ENCODE results near the gene ABCB7.
"Not testable (repeated sequence)": the region's sequence is repeated elsewhere in the genome, so short reads cannot be mapped to it uniquely, and the experiment has no call there.

The ABCB7 gene

DNA sequence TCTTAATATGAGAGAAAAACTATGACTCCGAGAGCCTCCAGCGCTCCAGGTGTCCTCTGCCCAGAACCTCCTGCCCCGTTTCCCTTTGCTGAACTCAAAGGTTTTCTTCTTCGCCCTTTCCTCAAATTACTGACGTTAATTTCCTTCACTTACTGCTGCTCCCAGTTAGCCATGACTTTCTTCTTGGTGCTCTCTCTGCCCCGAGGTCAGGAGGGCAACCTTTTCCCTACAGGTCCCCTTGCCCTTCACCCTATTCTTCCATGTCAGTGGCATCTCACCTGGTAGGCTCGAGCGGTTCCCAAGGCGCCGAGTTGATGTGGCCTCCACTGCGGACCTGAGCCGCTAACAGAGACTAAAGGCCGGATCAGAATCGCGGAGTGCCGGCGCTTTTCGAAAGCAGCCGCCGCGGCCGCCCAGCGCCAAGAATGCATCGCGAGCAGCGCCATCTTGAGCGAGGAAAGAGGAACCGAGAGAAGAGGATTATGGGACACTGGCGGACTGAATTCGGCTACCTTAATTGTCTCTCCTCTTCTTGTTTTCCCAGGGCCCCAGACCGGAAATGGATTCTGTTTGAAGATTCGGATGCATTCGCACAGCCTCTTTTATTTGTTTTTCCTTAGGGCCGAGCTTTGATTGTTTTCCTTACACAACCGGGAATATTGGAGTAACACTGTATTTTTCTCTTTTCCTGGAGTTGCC, at the start of gene ABCB7:
Gene ABCB7, minus strand, starts transcription at position 457 of the 699 bp plus-strand sequence. Its CDS starts 11 bp downstream, at position 446.
- DNase-seq = peak; percentile 71

DNA sequence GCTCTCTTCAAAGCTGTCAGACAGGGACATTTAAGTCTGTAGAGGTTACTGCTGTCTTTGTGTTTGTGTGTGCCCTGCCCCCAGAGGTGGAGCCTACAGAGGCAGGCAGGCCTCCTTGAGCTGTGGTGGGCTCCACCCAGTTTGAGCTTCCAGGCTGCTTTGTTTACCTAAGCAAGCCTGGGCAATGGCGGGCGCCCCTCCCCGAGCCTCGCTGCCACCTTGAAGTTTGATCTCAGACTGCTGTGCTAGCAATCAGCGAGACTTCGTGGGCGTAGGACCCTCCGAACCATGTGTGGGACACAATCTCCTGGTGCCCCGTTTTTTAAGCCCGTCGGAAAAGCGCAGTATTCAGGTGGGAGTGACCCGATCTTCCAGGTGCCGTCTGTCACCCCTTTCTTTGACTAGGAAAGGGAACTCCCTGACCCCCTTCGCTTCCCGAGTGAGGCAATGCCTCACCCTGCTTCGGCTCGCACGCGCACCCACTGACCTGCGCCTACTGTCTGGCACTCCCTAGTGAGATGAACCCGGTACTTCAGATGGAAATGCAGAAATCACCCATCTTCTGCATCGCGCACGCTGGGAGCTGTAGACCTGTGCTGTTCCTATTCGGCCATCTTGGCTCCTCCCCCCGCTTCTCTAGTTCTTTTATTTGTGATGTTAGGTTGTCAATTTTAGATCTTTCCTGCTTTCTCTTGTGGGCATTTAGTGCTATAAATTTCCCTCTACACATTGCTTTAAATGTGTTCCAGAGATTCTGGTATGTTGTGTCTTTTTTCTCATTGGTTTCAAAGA, 32.5 kb upstream of the ABCB7 start:
- not testable (repeated sequence) for DNase-seq

DNA sequence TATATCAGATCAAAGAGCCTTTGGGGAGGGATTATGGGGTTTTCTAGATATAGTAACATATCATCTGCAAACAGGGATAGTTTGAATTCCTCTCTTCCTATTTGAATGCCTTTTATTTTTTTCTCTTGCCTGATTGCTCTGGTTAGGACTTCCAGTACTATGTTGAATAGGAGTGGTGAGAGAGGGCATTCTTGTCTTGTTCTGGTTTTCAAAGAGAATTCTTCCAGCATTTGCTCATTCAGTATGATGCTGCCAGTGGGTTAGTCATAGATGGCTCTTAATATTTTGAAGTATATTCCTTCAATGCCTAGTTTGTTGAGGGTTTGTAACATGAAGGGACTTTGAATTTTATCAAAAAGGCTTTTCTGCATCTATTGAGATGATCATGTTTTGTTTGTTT, 25.6 kb upstream of the ABCB7 start:
- DNase-seq = peak; percentile 31

DNA sequence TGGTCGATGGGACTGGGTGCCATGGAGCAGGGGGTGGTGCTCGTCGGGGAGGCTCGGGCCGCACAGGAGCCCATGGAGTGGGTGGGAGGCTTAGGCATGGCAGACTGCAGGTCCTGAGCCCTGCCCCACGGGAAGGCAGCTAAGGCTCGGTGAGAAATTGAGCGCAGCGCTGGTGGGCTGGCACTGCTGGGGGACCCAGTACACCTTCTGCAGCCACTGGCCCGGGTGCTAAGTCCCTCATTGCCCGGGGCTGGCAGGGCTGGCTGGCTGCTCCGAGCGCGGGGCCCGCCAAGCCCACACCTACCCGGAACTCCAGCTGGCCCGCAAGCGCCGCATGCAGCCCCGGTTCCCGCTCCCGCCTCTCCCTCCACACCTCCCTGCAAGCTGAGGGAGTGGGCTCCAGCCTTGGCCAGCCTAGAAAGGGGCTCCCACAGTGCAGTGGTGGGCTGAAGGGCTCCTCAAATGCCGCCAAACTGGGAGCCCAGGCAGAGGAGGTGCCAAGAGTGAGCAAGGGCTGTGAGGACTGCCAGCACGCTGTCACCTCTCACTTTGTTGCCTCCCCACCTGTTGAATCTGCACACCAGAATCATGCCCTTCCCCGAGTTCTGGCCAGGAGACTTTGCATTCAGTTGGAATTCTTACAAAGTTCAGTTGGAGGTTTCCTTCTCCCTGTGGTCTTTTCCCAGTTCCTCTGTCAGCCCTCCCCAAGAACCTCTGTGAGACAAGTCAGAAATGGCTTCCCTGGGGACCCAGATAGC, 23.6 kb upstream of the ABCB7 start:
- not testable (repeated sequence) for DNase-seq

DNA sequence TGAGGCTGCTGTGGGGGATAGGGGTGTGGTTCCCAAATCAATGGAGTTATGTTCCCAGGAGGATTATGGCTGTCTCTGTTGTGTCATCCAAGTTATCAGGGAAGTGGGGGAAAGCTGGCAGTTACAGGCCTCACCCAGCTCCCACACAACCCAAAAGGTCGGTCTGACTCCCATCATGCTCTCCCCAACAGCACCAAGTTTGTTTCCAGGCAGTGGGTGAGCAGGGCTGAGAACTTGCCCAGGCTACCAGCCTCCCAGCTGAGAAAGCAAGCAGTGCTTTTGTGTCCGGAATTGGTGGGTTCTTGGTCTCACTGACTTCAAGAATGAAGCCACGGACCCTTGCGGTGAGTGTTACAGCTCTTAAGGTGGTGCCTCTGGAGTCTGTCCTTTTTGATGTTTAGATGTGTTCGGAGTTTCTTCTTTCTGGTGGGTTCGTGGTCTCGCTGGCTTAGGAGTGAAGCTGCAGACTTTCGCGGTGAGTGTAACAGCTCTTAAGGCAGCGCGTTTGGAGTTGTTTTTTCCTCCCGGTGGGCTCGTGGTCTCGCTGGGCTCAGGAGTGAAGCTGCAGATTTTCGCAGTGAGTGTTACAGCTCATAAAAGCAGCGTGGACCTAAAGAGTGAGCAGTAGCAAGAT, 16.3 kb upstream of the ABCB7 start:
- DNase-seq = not testable (repeated sequence)

DNA sequence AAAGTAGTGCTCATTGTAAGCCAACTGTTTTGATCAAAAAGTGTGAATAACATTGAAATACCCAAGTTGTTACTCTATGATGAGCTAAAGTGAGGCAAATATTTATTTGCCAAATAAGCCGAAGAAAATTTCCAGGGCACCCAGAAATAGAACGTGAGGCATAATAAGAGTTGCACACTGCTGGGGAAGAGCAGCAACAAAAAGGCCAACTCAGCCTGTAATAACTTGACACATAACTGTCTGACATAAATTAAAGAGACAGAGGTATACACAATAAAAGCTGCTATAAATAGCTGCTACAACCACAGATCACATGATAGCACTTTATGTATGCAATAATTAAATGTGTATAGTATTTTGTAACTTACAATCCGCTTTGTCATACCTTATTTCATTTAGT, 2.0 kb upstream of the ABCB7 start:
- DNase-seq = no peak

DNA sequence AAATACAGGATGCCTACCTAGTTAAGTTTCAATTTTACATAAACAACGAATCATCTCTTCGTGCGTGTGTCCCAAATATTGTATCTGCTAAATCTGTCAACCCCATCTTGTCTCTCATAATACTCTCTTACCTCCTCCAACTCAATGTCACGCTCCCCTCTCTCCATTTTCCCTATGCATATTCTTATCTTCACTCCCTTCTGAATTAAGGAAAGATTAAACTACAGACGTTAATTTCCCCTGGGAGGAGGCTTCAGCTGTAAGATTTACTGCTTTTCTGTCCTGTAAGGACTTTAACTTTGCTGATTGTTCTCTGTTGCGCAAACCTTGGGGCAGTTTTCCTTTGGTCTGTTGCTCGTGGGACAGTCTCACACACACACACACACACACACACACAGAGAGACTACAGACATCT, 455 bp upstream of the ABCB7 start:
- peak; percentile 4 for DNase-seq

DNA sequence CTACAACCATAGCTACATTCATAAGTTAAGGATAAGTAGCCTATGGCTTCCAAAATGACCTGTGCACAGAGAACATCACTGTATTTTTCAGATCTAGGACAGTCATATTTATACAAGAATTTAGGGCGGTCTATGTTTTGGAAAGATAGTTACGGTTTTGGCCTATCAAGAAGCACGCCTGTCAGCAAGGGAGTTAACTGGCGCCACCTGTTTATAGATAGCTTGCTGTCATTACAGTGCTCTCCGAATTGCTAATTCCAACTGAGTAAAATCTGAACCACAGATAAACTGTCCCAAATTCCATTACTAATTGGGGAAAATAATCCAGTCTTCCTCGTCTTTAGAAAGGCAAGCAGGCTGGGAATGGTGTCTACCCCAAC, 646 bp downstream of the ABCB7 start:
- DNase-seq = peak; percentile 6

DNA sequence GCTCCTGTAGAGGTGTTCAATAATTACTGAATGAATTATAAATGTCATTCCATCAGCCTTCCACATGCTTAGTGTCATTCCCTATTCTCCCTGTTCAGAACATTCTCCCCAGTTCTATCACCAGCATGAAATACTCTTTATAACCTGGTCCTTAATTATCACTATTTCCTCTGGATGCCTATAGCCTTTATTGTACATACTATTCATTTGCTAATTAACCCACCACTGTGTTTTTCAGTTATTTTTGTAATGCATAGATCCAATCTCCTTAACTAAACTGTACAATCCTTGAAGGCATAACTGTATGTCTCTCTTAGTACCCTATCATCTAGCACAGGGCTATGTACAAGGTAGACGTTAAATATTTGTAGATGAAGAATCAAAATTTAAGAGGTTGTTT, 1.2 kb downstream of the ABCB7 start:
- DNase-seq = no peak

DNA sequence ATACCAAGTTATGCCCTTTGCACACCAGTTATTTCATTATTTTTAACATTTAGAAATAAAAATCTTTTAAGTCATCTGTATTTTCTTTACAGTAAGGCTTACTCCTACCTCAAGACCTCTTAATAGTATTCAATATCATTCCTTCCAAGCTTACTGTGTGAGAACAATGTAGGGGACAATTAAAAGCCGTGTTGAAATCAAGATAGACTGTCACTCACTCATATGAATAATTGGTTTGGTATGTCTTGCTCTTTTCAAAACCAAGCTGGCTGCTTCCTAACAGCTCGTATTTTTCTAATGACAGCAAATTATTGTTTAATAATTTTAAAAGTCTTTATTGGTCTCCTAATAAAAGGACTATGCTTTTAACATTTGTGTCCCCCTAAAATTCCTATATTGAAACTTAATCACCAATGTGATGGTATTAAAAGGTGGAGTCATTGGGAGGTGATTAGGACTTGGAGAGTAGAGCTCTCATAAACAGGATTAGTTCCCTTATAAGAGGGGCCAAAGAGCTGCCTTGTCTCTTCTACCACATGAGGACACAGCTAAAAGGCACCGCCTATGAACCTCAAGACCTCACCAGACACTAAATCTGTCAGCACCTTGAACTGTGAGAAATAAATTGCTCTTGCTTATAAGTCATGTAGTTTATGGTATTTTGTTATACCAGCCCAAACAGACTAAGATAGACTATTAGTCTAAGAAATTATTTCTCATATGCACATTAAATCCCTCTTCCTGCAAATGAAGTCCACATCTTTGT, 4.1 kb downstream of the ABCB7 start:
- peak; percentile 1 for DNase-seq

DNA sequence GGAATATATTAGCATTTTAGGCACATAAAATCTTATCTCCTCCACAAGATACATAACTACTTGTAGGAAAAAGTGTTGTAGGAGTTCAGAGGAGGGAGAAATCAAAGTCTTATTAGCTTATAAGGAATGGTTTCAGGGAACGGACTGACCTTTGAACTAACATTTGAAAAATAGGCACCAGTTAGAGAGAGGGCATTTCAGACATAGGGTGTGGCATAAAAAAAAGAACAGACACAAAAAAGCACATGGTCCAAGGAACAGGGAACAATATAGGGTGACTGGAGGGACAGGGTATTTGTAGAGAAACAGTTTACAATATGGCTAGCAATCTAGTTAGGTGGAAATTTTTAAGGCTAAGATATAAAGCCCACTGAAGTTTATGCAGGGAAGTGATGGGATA, 6.4 kb downstream of the ABCB7 start:
- no peak for DNase-seq

DNA sequence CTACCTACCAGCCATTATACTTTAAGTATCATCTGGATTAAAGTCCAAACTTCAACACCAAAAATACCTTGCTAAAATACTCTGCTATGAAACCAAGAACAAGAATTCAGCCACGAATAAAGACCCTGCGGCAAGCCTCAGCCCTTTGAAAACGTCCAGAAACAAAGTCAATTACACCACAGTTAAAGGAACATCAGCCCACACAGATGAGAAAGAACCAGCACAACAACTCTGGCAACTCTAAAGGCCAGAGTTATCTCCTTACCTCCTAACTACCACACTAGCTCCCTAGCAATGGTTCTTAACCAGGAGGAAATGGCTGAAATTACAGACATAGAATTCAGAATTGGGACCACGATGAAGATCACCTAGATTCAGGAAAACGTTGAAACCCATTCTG, 23.4 kb downstream of the ABCB7 start:
- DNase-seq = no peak

DNA sequence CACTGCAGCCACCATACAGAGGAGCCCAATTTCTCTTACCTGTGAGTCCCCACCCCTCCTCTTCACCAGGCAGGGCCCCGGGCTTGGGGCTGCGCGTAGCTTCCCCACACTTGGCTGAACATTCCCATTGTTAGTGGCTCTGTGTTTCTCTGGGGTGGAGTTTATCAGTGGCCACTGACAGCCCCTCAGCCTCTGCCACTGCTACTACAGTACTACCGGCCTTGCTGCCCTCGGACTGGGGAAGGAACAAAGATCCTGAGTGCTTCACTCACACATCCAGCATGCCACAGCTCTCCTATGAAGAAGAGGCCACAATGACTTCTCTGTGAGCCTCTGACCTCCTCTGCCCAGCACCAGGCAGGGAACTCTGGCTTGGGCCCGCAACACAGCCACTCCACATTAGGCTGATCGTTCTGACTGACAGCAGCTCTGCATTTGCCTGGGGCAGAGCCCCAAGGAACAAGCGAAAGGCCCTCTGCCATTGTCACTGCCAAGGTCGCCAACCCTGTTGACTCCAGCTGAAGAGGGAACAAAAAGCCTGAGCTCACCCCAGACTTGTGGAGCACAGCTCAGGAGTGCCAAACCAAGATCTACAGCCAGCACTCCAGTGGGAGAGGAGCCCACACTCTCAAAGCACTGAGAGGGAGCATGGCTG, 24.0 kb downstream of the ABCB7 start:
- no peak for DNase-seq

DNA sequence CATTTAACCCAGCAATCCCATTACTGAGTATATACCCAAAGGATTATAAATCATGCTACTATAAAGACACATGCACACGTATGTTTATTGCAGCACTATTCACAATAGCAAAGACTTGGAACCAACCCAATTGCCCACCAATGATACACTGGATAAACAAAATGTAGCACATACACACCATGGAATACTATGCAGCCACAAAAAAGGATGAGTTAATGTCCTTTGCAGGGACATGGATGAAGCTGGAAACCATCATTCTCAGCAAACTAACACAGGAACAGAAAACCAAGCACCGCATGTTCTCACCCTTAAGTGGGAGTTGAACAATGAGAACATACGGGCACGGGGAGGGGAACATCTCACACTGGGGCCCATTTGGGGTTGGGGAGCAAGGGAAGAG, 27.0 kb downstream of the ABCB7 start:
- not testable (repeated sequence) for DNase-seq

DNA sequence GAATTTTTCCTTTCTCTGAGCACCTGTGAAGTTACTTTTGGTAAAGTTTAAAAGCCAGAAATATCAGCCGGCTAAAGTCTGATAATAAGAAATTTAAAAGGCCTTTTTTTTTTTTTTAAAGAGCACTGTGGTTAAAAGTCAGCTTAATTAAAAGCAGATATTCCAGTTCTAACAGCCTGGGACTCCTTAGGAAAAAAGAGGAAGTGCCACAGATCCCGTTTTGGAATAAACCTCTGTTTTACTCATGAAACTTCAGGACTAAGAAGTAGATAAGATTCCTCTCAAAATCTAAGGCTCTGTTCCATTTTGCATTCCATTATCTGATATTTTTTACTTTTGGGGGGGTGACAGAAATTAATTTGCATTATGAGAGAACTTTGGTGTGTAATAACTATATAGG, 37.8 kb downstream of the ABCB7 start:
- DNase-seq = no peak

DNA sequence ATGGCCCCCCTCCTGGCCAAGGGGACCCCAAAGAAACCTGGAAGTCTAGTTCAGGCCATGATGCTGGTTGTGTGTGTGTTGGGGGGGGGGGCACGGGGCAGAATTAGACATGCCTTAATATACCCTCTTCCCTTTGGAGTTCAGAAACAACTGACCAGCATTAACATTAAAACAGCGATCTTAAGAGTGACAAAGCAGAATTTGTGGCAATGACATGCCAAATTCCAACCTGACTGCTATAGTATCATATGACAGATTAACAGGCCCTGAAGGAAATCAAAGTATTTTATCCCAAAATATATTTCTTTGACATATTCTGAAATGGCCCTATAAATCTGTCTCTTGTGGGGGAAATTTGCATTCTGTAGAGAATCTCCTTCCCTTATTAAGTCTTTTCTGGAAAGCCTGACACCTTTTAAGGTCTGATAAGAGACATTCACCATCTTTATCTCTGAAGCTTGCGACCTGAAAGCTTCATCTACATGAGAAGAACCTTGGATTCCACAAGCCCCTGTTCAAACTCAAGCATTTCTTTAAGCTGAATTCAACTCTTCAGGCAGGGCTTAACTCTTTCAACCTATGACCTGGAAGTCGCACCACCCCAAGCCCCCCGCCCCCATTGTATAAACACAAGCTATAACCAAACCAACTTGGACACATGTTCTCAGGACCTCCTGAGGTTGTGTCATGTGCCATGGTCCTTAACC, 40.2 kb downstream of the ABCB7 start:
- DNase-seq = no peak

DNA sequence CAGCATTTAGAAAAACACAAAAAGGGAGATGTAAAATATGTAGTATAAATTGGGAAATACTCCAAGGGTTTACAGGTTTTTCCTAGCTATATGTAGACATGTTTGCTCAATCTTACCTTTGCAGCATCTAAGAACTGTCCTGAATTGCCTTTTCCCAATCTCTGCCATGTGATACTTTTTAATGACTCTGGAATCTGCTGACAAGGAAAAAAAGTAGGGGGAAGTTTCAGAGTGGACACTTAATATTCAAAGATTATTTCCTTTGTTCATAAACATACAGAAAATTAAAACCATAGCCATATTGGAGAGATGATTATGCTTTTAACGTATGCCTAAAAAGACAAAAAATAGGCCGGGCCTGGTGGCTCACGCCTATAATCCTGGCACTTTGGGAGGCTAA, 41.4 kb downstream of the ABCB7 start:
- DNase-seq = no peak

DNA sequence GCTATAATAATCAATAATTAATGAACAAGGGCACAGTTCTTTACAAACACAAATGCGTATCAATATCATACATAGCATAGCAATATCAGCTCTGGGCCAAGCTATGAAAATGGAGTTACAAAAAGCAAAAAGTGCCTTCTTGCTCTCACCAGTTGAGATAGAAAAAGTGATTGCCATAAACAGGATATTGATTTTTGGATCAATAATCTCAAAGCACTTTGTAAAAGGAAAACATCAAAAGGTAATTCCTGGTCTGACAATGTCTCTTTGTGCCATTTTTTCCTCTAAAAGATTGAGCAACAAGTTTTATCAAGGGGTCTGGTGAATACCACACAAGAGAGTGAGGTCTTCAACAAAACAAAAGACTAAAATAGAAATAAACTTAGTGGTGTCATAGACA, 42.4 kb downstream of the ABCB7 start:
- no peak for DNase-seq

DNA sequence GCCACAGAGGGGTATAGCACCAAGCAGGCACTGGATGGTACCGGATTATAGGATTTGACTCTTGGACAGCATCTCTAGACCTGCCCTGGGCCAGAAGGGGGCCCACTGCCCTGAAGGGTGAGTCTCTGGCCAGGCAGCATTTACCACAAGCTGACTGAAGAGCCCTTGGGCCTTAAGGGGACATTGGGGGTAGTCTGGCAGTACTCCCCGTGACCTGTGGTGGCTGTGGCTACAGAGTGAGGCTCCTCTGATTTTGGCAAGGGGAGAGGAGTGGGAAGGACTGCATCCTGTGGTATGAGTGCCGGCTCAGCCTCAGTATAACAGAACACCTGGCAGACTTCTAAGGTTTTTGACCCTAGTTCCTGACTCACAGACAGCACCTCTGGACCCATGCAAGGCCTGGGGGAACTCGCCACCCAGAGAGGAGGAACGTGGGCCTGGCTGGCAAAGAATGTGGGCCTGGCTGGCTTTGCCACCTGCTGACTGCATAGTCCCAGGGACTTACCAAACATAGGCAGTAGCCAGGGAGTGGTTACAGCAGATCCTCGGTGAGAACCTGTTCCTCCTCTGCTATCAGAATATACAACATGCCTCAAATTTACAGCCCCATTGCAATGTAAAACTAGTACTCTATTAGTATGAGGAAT, 48.1 kb downstream of the ABCB7 start:
- no peak for DNase-seq

DNA sequence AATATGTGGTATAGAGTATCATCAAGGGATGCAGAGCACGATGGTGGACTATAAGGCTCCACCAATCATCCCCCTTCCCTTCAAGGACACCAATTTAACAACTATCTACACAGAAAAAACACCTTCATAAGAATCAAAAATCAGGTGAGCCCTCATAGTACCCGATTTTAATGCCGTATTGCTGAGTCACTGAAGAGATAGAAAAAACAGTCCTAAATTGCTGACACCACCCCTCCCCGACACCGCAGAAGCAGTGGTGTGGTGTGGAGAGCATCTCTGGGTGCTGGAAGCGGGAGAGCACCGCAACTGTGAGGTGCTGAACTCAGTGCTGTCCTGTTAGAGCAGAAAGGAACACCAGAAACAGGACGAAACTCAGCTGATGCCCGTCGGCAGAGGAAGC, 49.3 kb downstream of the ABCB7 start:
- no peak for DNase-seq

DNA sequence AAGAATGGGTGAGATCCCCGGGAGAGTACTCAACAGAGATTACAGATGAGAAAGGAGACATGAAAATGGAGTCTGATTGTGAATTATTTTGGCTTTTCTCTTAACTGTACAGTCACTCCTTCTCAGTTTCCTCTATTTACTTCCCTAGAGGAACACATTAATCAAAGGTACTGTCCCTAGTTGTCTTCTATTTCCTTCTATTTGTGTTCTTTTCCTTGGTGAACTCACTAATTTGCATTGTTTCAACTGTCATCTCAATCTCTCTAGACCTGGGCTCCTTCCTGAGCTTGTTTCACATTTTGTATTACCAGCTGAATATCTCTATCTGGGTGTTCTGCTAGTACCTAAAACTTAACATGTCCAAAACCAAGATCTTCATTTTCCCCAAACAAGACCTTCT, 59.8 kb downstream of the ABCB7 start:
- no peak for DNase-seq

All from EL (cell line).